Erythroblast (primary cell): ENCODE measurements around the gene AUTS2.

ENCODE experiments used
- GATA1 ChIP-seq: IDR thresholded peaks from 2 replicates; pipeline ENCODE4 v1.6.1; 2011; ENCODE audit warnings: low read depth, mild to moderate bottlenecking, control low read depth, low read length, moderate library complexity
- POLR2A ChIP-seq: IDR thresholded peaks from 2 replicates; pipeline ENCODE4 v1.6.1; 2011; ENCODE audit warnings: mild to moderate bottlenecking, low read length

DNA sequence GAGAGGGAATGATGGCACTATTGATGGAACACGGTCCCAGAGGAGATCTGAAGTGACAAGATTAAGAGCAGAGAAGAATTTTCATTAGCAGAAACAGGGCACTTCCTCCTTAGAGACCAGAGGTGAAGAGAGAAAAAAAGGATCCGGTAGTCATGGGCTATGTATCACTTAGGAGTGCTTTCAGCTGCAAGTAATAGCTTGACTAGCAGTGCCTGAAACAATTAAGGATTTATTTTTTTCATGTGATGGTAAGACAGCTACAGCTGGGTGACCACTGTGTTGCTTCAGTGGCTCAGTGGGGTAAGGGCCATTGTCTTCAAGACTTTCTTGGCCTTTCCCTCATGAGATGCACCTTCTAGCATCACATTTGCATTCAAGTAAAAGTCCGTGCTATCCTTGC lies 1018.5 kb downstream of the AUTS2 start:
- TF ChIP-seq POLR2A = no peak
- TF ChIP-seq GATA1 = no peak
